ENCODE measurements around the gene LMF1. TPM values are rescaled to one million over a fixed set of nuclear protein-coding genes. Genes with fewer than 3 reads are reported as not detected.

LMF1 gene
- total RNA-seq, 1 donor, result 17.4 TPM

Other genes with a start within 250 kb of the LMF1 start
- gene ANTKMT, start 249.8 kb downstream of the LMF1 start, total RNA-seq, result 5.8 TPM
- gene CCDC78, start 244.5 kb downstream of the LMF1 start, total RNA-seq, result 1.0 TPM
- 4.6 TPM for gene HAGHL, start 243.9 kb downstream of the LMF1 start, total RNA-seq
- gene CIAO3, start 230.0 kb downstream of the LMF1 start, total RNA-seq, result 22.7 TPM
- 0.21 TPM for gene MSLN, start 210.2 kb downstream of the LMF1 start, total RNA-seq
- 10.4 TPM for gene RPUSD1, start 182.6 kb downstream of the LMF1 start, total RNA-seq
- gene CHTF18, start 182.4 kb downstream of the LMF1 start, total RNA-seq, result 8.8 TPM
- not detected for gene GNG13, start 170.2 kb downstream of the LMF1 start, total RNA-seq
- 1.0 TPM for gene SOX8, start 10.8 kb upstream of the LMF1 start, total RNA-seq
- gene SSTR5, start 101.8 kb upstream of the LMF1 start, total RNA-seq, result not detected
- gene C1QTNF8, start 125.3 kb upstream of the LMF1 start, total RNA-seq, result not detected
- 0.52 TPM for gene CACNA1H, start 182.1 kb upstream of the LMF1 start, total RNA-seq

Data from mononuclear cell (primary cell).